HepG2 (cell line): ENCODE results near the gene CTSS. TPM values are rescaled to one million over a fixed set of nuclear protein-coding genes. Genes with fewer than 3 reads are reported as not detected.

Experiments used
- ATAC-seq: fragments of 200-7000 bp; cut with Tn5 transposase; 3 replicates; pipeline ENCODE4 v1.9.1; 2020; ENCODE audit warnings: mild to moderate bottlenecking, moderate library complexity
- BruUV-seq: library from RNA; stranded (reverse); fragments of 400-500 nt; replicated peaks from 2 replicates; lab custom pipeline; 2021; lab: Mats Ljungman, UMichigan
- CTCF ChIA-PET: fragments of 300-600 bp; formaldehyde crosslinking; extraction: SDS; loops from one replicate; lab custom pipeline; 2021; ENCODE audit warnings: low total read pairs, inconsistent platforms, low intra/inter-chr PET ratio; lab: Yijun Ruan, JAX
- POLR2A ChIA-PET: fragments of 350-600 bp; sonication (Branson Sonifier 250); formaldehyde crosslinking; loops from one replicate; lab custom pipeline; 2020; ENCODE audit warnings: antibody characterized with exemption, inconsistent platforms; lab: Yijun Ruan, JAX
- DNase-seq: peaks from one replicate; pipeline ENCODE4 v3.0.0-alpha.2; 2015; ENCODE audit warnings: low spot score
- FAIRE-seq: peaks from 3 replicates; lab custom pipeline; 2011; peaks lifted over from hg19 to GRCh38; lab: Jason Lieb, UNC
- H2AFZ ChIP-seq: one replicate; pipeline ENCODE4 v1.6.1; 2011; ENCODE audit warnings: low read length, inconsistent platforms
- H3K27ac ChIP-seq: fragments of 300-600 bp; 3 replicates; pipeline ENCODE4 v1.8.0; 2011; ENCODE audit warnings: mixed run types, mild to moderate bottlenecking, mixed read lengths, low read length, inconsistent platforms; ENCODE audit not compliant: insufficient read depth; ENCODE audit errors: extremely low read length
- H3K27me3 ChIP-seq, 2 experiments: fragments of 200-600 bp in 1 of 2; 2 replicates in 1 of 2; 3 replicates in 1 of 2; pipeline versions ENCODE4 v1.6.0 to v1.8.0; 2011; ENCODE audit warnings: low read length in 2 of 2, mild to moderate bottlenecking in 2 of 2, moderate library complexity in 2 of 2, inconsistent platforms in 1 of 2; ENCODE audit not compliant: insufficient read depth in 2 of 2, control insufficient read depth in 1 of 2
- H3K36me3 ChIP-seq, 2 experiments: fragments of 200-600 bp in 1 of 2; replicated peaks in 1 of 2; 2 replicates in 1 of 2; 3 replicates in 1 of 2; pipeline versions ENCODE4 v1.5.1 to v1.8.0; 2011; ENCODE audit warnings: low read length in 2 of 2, inconsistent platforms in 1 of 2; ENCODE audit not compliant: insufficient read depth in 2 of 2, control insufficient read depth in 1 of 2
- H3K4me1 ChIP-seq: 2 replicates; pipeline ENCODE4 v1.5.1; 2012; ENCODE audit warnings: low read length, inconsistent platforms; ENCODE audit not compliant: insufficient read depth
- H3K4me2 ChIP-seq: 2 replicates; pipeline ENCODE4 v1.6.0; 2011; ENCODE audit warnings: low read depth, low read length, inconsistent platforms
- H3K4me3 ChIP-seq, 3 experiments: fragments of 200-600 bp in 1 of 3; sonication (generic), shearing (Covaris generic) in 1 of 3; replicated peaks in 1 of 3; 2 replicates each; pipeline ENCODE4 v1.5.1; 2011 to 2016; ENCODE audit warnings: low read length in 3 of 3, inconsistent platforms in 2 of 3, low read depth in 2 of 3, mild to moderate bottlenecking in 2 of 3, control low read depth in 1 of 3, mixed read lengths in 1 of 3; ENCODE audit not compliant: insufficient read depth in 1 of 3
- H3K79me2 ChIP-seq: one replicate; pipeline ENCODE4 v1.6.1; 2011; ENCODE audit warnings: low read length, inconsistent platforms; ENCODE audit not compliant: insufficient read depth
- H3K9ac ChIP-seq: 2 replicates; pipeline ENCODE4 v1.6.0; 2011; ENCODE audit warnings: mild to moderate bottlenecking, low read depth, low read length, inconsistent platforms; ENCODE audit not compliant: insufficient read depth
- H3K9me3 ChIP-seq: 2 replicates; pipeline ENCODE4 v1.5.1; 2012; ENCODE audit warnings: mild to moderate bottlenecking, low read length
- H4K20me1 ChIP-seq: 2 replicates; pipeline ENCODE4 v1.6.0; 2011; ENCODE audit warnings: inconsistent platforms, mild to moderate bottlenecking, low read length, moderate library complexity; ENCODE audit not compliant: insufficient read depth
- BRD4 ChIP-seq: sonication (generic); formaldehyde crosslinking; IDR thresholded peaks from 2 replicates; pipeline ENCODE4 v1.4.0; 2020; ENCODE audit warnings: missing genetic modification reagents
- CENPX ChIP-seq: sonication (generic); formaldehyde crosslinking; IDR thresholded peaks from 2 replicates; pipeline ENCODE4 v1.9.0; 2021; ENCODE audit warnings: mild to moderate bottlenecking, missing genetic modification reagents, moderate library complexity
- ETV6 ChIP-seq: sonication (generic); formaldehyde crosslinking; conservative IDR thresholded peaks from 2 replicates; pipeline ENCODE4 v1.4.0; 2020; ENCODE audit warnings: missing genetic modification reagents
- FLYWCH1 ChIP-seq: sonication (generic); formaldehyde crosslinking; IDR thresholded peaks from 2 replicates; pipeline ENCODE4 v1.8.1; 2023; ENCODE audit warnings: mild to moderate bottlenecking, missing genetic modification reagents
- FOXA3 ChIP-seq: IDR thresholded peaks from 2 replicates; pipeline ENCODE4 v1.6.1; 2016; ENCODE audit warnings: missing genetic modification reagents, missing compliant biosample characterization
- NR2F1 ChIP-seq, 2 experiments: fragments of 450-650 bp in 1 of 2; formaldehyde crosslinking in 1 of 2; IDR thresholded peaks; 2 replicates each; pipeline versions ENCODE4 v1.5.0 to v1.6.1; 2016 to 2020; ENCODE audit warnings: mild to moderate bottlenecking in 1 of 2, missing compliant biosample characterization in 1 of 2, missing genetic modification reagents in 1 of 2, moderate library complexity in 1 of 2
- POGZ ChIP-seq: sonication (generic); formaldehyde crosslinking; IDR thresholded peaks from 2 replicates; pipeline ENCODE4 v1.4.0; 2020; ENCODE audit warnings: mild to moderate bottlenecking, missing genetic modification reagents
- REL ChIP-seq: sonication (generic); formaldehyde crosslinking; conservative IDR thresholded peaks from 2 replicates; pipeline ENCODE4 v1.8.0; 2022; ENCODE audit warnings: mild to moderate bottlenecking, missing genetic modification reagents, moderate library complexity
- SRY ChIP-seq: sonication (generic); formaldehyde crosslinking; IDR thresholded peaks from 2 replicates; pipeline ENCODE4 v1.8.0; 2022; ENCODE audit warnings: mild to moderate bottlenecking, missing genetic modification reagents
- TMF1 ChIP-seq: sonication (generic); formaldehyde crosslinking; IDR thresholded peaks from 2 replicates; pipeline ENCODE4 v1.8.1; 2022; ENCODE audit warnings: low read depth, missing genetic modification reagents
- ZBTB42 ChIP-seq: sonication (generic); formaldehyde crosslinking; IDR thresholded peaks from 2 replicates; pipeline ENCODE4 v1.5.0; 2020; ENCODE audit warnings: mild to moderate bottlenecking, missing genetic modification reagents
- ZNF20 ChIP-seq: sonication (generic); formaldehyde crosslinking; IDR thresholded peaks from 2 replicates; pipeline ENCODE4 v1.4.0; 2020; ENCODE audit warnings: mild to moderate bottlenecking, moderate library complexity, missing genetic modification reagents
- ZNF225 ChIP-seq: sonication (generic); formaldehyde crosslinking; IDR thresholded peaks from 2 replicates; pipeline ENCODE4 v1.4.0; 2020; ENCODE audit warnings: mild to moderate bottlenecking, missing genetic modification reagents
- ZNF552 ChIP-seq: sonication (generic); formaldehyde crosslinking; IDR thresholded peaks from 2 replicates; pipeline ENCODE4 v1.9.0; 2022; ENCODE audit warnings: missing genetic modification reagents, mild to moderate bottlenecking, borderline replicate concordance
- ZNF605 ChIP-seq: sonication (generic); formaldehyde crosslinking; IDR thresholded peaks from 2 replicates; pipeline ENCODE4 v1.8.0; 2022; ENCODE audit warnings: mild to moderate bottlenecking, missing genetic modification reagents
- in situ Hi-C: cut with HindIII; loops from 2 replicates; pipeline ENCODE4 v1.10.0; 2017; ENCODE audit warnings: low pct_unique_long_range_greater_than_20kb; ENCODE audit not compliant: extremely low pct_ligation_motif_present
- intact Hi-C: fragments of 100-400 bp; cut with micrococcal nuclease; formaldehyde crosslinking; loops from one replicate; pipeline ENCODE4 v1.10.0; 2022; ENCODE audit not compliant: unreplicated experiment
- polyA plus RNA-seq, 8 experiments: library from polyadenylated mRNA; depleted of rRNA in 3 of 8; stranded (reverse) in 7 of 8; unstranded in 1 of 8; fragments of >200 nt; fragmentation: Illumina TruSeq in 4 of 8; extraction: Trizol in 4 of 8; gene quantifications; 2 replicates each; pipeline versions ENCODE4 v1.2.1 to v1.2.3, GENCODE V29; 2011 to 2016; ENCODE audit warnings: low read depth in 4 of 8, missing spikeins in 1 of 8, mixed read lengths in 1 of 8; ENCODE audit not compliant: insufficient read depth in 1 of 8
- total RNA-seq, 5 experiments: library from RNA; depleted of rRNA; stranded (reverse); fragments of >200 nt; fragmentation: Illumina TruSeq; extraction: Trizol; gene quantifications; 2 replicates each; pipeline ENCODE4 v1.2.3, GENCODE V29; 2016; ENCODE audit warnings: low read depth in 1 of 5
- TF ChIP-seq, protein P1 (sequence below): sonication (generic); formaldehyde crosslinking; conservative IDR thresholded peaks from 2 replicates; pipeline ENCODE4 v1.5.0; 2020; ENCODE audit warnings: missing genetic modification reagents
- TF ChIP-seq, protein P2 (sequence below): sonication (generic); formaldehyde crosslinking; IDR thresholded peaks from 2 replicates; pipeline ENCODE4 v1.5.0; 2020; ENCODE audit warnings: mild to moderate bottlenecking, missing genetic modification reagents, moderate library complexity
- TF ChIP-seq, protein P3 (sequence below), 2 experiments: fragments of 450-650 bp in 1 of 2; sonication (generic) in 1 of 2; formaldehyde crosslinking; IDR thresholded peaks; 2 replicates each; pipeline versions ENCODE4 v1.5.0 to v1.8.0; 2020 to 2022; ENCODE audit warnings: mild to moderate bottlenecking in 1 of 2, missing genetic modification reagents in 1 of 2

CTSS gene
- total and polyA plus RNA-seq, 2 of the 13 experiments (the other 11 are each of a cell fraction or from before 2014, with no cell fraction given), result 0.33 to 1.0 TPM

DNA sequence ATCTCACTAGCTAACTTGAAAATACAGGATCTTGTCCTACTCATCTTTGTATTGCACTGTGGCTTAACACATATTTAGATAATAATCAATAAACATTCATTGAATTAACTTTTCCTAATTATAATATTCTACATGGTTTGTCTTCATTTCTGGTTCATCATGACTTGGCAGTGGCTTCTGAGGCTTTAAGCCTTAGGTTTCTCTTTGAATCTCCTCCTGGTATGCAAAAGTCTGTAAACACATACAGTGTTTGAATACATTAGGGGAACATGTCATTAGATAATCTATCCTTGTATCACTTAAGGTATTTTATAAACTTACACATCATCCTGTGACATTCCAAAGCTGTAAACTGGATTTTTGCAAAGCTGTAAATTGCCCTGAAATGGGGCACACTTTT lies 21.9 kb upstream of the CTSS start:
- ChIA-PET POLR2A (no interaction called here), CTCF (no interaction called here)
- Histone ChIP-seq H3K9me3 (no peaks in the 10 kb centered on the region), H3K4me1 (peaks cover 7% of the 10 kb centered on the region; the same call in 1 of the 2 replicates), H3K27me3 (no peaks in the 10 kb centered on the region), H4K20me1 (no peaks in the 10 kb centered on the region), H3K36me3 (no peaks in the 10 kb centered on the region), H3K79me2 (no peaks in the 10 kb centered on the region), H3K9ac (no peak overlapping the region), H3K4me2 (peak overlapping the region; percentile 60), H3K27ac (no peak overlapping the region), H2AFZ (peak overlapping the region; percentile 99), H3K4me3 (peak overlapping the region in 2 of 3 experiments; percentile 16 to 20; a peak in 2 of 6 replicates)
- intact Hi-C loops (no loop called here), in situ Hi-C loops (no loop called here)
- no TSS peak for BruUV-seq
- FAIRE-seq (no peak), ATAC-seq (no peak), DNase-seq (no peak)
- no peak for TF ChIP-seq BRD4 (CRISPR knock-in tag)
- TF ChIP-seq ZNF552 (CRISPR knock-in tag), result no peak
- TF ChIP-seq CENPX (CRISPR knock-in tag), result no peak
- TF ChIP-seq, protein P1, sequence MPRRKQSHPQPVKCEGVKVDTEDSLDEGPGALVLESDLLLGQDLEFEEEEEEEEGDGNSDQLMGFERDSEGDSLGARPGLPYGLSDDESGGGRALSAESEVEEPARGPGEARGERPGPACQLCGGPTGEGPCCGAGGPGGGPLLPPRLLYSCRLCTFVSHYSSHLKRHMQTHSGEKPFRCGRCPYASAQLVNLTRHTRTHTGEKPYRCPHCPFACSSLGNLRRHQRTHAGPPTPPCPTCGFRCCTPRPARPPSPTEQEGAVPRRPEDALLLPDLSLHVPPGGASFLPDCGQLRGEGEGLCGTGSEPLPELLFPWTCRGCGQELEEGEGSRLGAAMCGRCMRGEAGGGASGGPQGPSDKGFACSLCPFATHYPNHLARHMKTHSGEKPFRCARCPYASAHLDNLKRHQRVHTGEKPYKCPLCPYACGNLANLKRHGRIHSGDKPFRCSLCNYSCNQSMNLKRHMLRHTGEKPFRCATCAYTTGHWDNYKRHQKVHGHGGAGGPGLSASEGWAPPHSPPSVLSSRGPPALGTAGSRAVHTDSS (CRISPR knock-in tag), result no peak
- TF ChIP-seq, protein P2, sequence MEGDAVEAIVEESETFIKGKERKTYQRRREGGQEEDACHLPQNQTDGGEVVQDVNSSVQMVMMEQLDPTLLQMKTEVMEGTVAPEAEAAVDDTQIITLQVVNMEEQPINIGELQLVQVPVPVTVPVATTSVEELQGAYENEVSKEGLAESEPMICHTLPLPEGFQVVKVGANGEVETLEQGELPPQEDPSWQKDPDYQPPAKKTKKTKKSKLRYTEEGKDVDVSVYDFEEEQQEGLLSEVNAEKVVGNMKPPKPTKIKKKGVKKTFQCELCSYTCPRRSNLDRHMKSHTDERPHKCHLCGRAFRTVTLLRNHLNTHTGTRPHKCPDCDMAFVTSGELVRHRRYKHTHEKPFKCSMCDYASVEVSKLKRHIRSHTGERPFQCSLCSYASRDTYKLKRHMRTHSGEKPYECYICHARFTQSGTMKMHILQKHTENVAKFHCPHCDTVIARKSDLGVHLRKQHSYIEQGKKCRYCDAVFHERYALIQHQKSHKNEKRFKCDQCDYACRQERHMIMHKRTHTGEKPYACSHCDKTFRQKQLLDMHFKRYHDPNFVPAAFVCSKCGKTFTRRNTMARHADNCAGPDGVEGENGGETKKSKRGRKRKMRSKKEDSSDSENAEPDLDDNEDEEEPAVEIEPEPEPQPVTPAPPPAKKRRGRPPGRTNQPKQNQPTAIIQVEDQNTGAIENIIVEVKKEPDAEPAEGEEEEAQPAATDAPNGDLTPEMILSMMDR (CRISPR knock-in tag), result no peak
- no peak for TF ChIP-seq ETV6 (CRISPR knock-in tag)
- TF ChIP-seq ZNF225 (CRISPR knock-in tag), result no peak
- TF ChIP-seq, protein P3, sequence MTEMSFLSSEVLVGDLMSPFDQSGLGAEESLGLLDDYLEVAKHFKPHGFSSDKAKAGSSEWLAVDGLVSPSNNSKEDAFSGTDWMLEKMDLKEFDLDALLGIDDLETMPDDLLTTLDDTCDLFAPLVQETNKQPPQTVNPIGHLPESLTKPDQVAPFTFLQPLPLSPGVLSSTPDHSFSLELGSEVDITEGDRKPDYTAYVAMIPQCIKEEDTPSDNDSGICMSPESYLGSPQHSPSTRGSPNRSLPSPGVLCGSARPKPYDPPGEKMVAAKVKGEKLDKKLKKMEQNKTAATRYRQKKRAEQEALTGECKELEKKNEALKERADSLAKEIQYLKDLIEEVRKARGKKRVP (CRISPR knock-in tag; IDR thresholded peaks at IDR 0.05), result no peak
- TF ChIP-seq REL, result no peak
- no peak for TF ChIP-seq TMF1 (CRISPR knock-in tag)
- no peak for TF ChIP-seq POGZ
- no peak for TF ChIP-seq FOXA3 (CRISPR knock-in tag)
- no peak for TF ChIP-seq SRY (CRISPR knock-in tag)
- TF ChIP-seq NR2F1 (CRISPR knock-in tag; IDR thresholded peaks at IDR 0.05), result no peak
- TF ChIP-seq ZBTB42, result no peak
- TF ChIP-seq ZNF605 (CRISPR knock-in tag), result no peak
- TF ChIP-seq ZNF20 (CRISPR knock-in tag), result no peak
- TF ChIP-seq FLYWCH1 (CRISPR knock-in tag), result no peak
